Activated B cell treated with CpG ODN at 0.5 μM for 24 hours (primary cell): Measurements from ENCODE around the gene TGFB1. TPM values are rescaled to one million over a fixed set of nuclear protein-coding genes. Genes with fewer than 3 reads are reported as not detected.

Source experiments
- ATAC-seq: fragments of 200-7000 bp; cut with Tn5 transposase; one replicate; pipeline ENCODE4 v1.10.0; 2021; ENCODE audit warnings: low read depth, mild to moderate bottlenecking, moderate library complexity
- CTCF ChIA-PET: fragments of 350-600 bp; sonication (Branson Sonifier 250); formaldehyde crosslinking; loops from one replicate; lab custom pipeline; 2021; ENCODE audit warnings: antibody characterized with exemption; lab: Charles Lee
- POLR2A ChIA-PET: fragments of 350-600 bp; sonication (Branson Sonifier 250); formaldehyde crosslinking; loops from one replicate; lab custom pipeline; 2021; ENCODE audit warnings: antibody characterized with exemption; lab: Charles Lee
- DNase-seq: peaks from one replicate; pipeline ENCODE4 v3.0.0; 2022
- H3K27ac Mint-ChIP-seq: one replicate; pipeline ENCODE4 v1.8.0; 2020; ENCODE audit warnings: mixed read lengths
- H3K27me3 Mint-ChIP-seq: one replicate; pipeline ENCODE4 v1.8.0; 2021; ENCODE audit warnings: mixed read lengths
- H3K36me3 Mint-ChIP-seq: one replicate; pipeline ENCODE4 v1.8.0; 2021; ENCODE audit warnings: low read depth, mixed read lengths
- H3K4me1 Mint-ChIP-seq: one replicate; pipeline ENCODE4 v1.8.0; 2021; ENCODE audit warnings: mixed read lengths
- H3K4me3 Mint-ChIP-seq: one replicate; pipeline ENCODE4 v1.8.0; 2020; ENCODE audit warnings: mild to moderate bottlenecking, mixed read lengths
- H3K9me3 Mint-ChIP-seq: one replicate; pipeline ENCODE4 v1.8.0; 2020; ENCODE audit warnings: mixed read lengths
- CTCF ChIP-seq: fragments of 200-600 bp; IDR thresholded peaks from one replicate; pipeline ENCODE4 v1.8.0; 2022; ENCODE audit warnings: antibody characterized with exemption, mild to moderate bottlenecking
- intact Hi-C: fragments of 100-400 bp; cut with micrococcal nuclease; formaldehyde crosslinking; loops from one replicate; pipeline ENCODE4 v1.15.1; 2024
- total RNA-seq: library from RNA; stranded (reverse); gene quantifications from 2 replicates; pipeline ENCODE4 v1.2.3, GENCODE V29; 2022

Gene TGFB1
- total RNA-seq, 1 donor from 2014 or later = 88.5 TPM

GRCh38 chr19:41335467-41335866 is 18.3 kb downstream of the TGFB1 start:
- H3K36me3 Mint-ChIP-seq = peaks cover 68% of the 10 kb centered on the region
- intact Hi-C loops = no loop called here
- TF ChIP-seq CTCF = no peak
- peak overlapping the region; percentile 73 for H3K27ac Mint-ChIP-seq
- H3K9me3 Mint-ChIP-seq = no peaks in the 10 kb centered on the region
- peaks cover 39% of the 10 kb centered on the region for H3K4me1 Mint-ChIP-seq
- ATAC-seq = no peak
- no peak overlapping the region for H3K4me3 Mint-ChIP-seq
- ChIA-PET CTCF (interaction anchor here (0.6 to 1.7 kb wide), 3 partner anchors 11 to 18 kb away, joined by 4 to 5 read pairs (median 4); partner anchors contain the start of gene TGFB1), POLR2A (interaction anchor here (0.6 to 3.3 kb wide), 8 partner anchors 10 to 1248 kb away, joined by 3 to 31 read pairs (median 4); partner anchors contain the start of gene TGFB1)
- H3K27me3 Mint-ChIP-seq = no peaks in the 10 kb centered on the region
- no peak for DNase-seq

- ATAC-seq = peak; percentile 69
- H3K9me3 Mint-ChIP-seq = no peaks in the 10 kb centered on the region
- peak overlapping the region; percentile 73 for H3K27ac Mint-ChIP-seq
- peaks cover 38% of the 10 kb centered on the region for H3K4me1 Mint-ChIP-seq
- POLR2A ChIA-PET = interaction anchor here (0.6 to 3.3 kb wide), 5 partner anchors 10 to 17 kb away, joined by 3 to 31 read pairs (median 4); partner anchors contain the start of gene TGFB1
- TF ChIP-seq CTCF = no peak
- peaks cover 64% of the 10 kb centered on the region for H3K36me3 Mint-ChIP-seq
- H3K4me3 Mint-ChIP-seq = peak overlapping the region; percentile 50
- CTCF ChIA-PET = interaction anchor here (1.7 kb wide), 1 partner anchor 13 kb away, joined by 5 read pairs; no protein-coding TSS in a partner anchor
- no peak for DNase-seq
- H3K27me3 Mint-ChIP-seq = no peaks in the 10 kb centered on the region
- intact Hi-C loops = no loop called here
Measured at GRCh38 chr19:41334793-41335192, 18.9 kb downstream of the TGFB1 start.

GRCh38 chr19:41332468-41332867 is 21.3 kb downstream of the TGFB1 start:
- intact Hi-C loops = no loop called here
- POLR2A ChIA-PET = no interaction called here
- CTCF ChIA-PET = no interaction called here
- Mint-ChIP-seq H3K4me3 (no peak overlapping the region), H3K9me3 (no peaks in the 10 kb centered on the region), H3K4me1 (peaks cover 53% of the 10 kb centered on the region), H3K36me3 (peaks cover 64% of the 10 kb centered on the region), H3K27me3 (no peaks in the 10 kb centered on the region), H3K27ac (no peak overlapping the region)
- DNase-seq (no peak), ATAC-seq (no peak)
- TF ChIP-seq CTCF = no peak

GRCh38 chr19:41332000-41332399 is 21.7 kb downstream of the TGFB1 start:
- H3K4me3 Mint-ChIP-seq = no peak overlapping the region

More at GRCh38 chr19:41332000-41332399, 21.7 kb downstream of the TGFB1 start:
- H3K36me3 Mint-ChIP-seq = peaks cover 59% of the 10 kb centered on the region
- ChIA-PET CTCF (no interaction called here), POLR2A (no interaction called here)
- intact Hi-C loops = no loop called here
- ATAC-seq (no peak), DNase-seq (no peak)
- H3K27me3 Mint-ChIP-seq = no peaks in the 10 kb centered on the region
- peak overlapping the region; percentile 15 for H3K27ac Mint-ChIP-seq
- no peak for TF ChIP-seq CTCF
- peaks cover 55% of the 10 kb centered on the region for H3K4me1 Mint-ChIP-seq
- H3K9me3 Mint-ChIP-seq = no peaks in the 10 kb centered on the region
